ENCODE data around the gene CPT2. TPM values are rescaled to one million over a fixed set of nuclear protein-coding genes. Genes with fewer than 3 reads are reported as not detected.

Gene CPT2
- total RNA-seq, 4 donors from 2014 or later: 23.4 to 33.9 (median 27.5) TPM

- intact Hi-C loops (cut with DNase I): no loop called here
- Histone ChIP-seq H3K36me3 (peaks cover 59 to 79% of the 10 kb centered on the region in 2 donors), H3K4me1 (no peaks in the 10 kb centered on the region), H3K27ac (no peak overlapping the region), H3K4me3 (replicated peaks in 1 of 3) (no peak overlapping the region), H3K27me3 (no peaks in the 10 kb centered on the region), H3K9me3 (no peaks in the 10 kb centered on the region)
- 81 to 89% methylated on average over 4 of the region's 4 CpGs for WGBS, 2 donors
- no peak for DNase-seq
- TF ChIP-seq POLR2A (IDR thresholded peaks at IDR 0.05) (no peak), CTCF (IDR thresholded peaks at IDR 0.05) (no peak)
Measured at GRCh38 chr1:53260631-53261247, 64.1 kb downstream of the CPT2 start.

- Histone ChIP-seq H3K4me3 (replicated peaks in 1 of 3) (no peak overlapping the region), H3K27me3 (no peaks in the 10 kb centered on the region), H3K27ac (no peak overlapping the region), H3K36me3 (peaks cover 60 to 72% of the 10 kb centered on the region in 2 donors), H3K4me1 (no peaks in the 10 kb centered on the region), H3K9me3 (no peaks in the 10 kb centered on the region)
- DNase-seq: no peak
- WGBS, 2 donors: 96 to 100% methylated on average over 3 of the region's 3 CpGs
- TF ChIP-seq CTCF (IDR thresholded peaks at IDR 0.05) (no peak), POLR2A (IDR thresholded peaks at IDR 0.05) (no peak)
- intact Hi-C loops (cut with DNase I): no loop called here
Measured at GRCh38 chr1:53262000-53262399, 65.4 kb downstream of the CPT2 start.

Other genes starting within 250 kb of the CPT2 start
- 100 to 1,000 TPM in 2 of 4 donors, 10 to 100 TPM in 2; 80.8 to 125 (median 101) TPM for gene PODN, start 134.6 kb upstream of the CPT2 start, total RNA-seq
- under 1 TPM in 3 of 4 donors, not detected in 1; 0.13 to 0.33 (median 0.20) TPM for gene SLC1A7, start 54.2 kb upstream of the CPT2 start, total RNA-seq
- 10 to 100 TPM; 37.6 to 67.9 (median 56.7) TPM for gene CZIB, start 23.8 kb downstream of the CPT2 start, total RNA-seq
- gene MAGOH, start 41.7 kb downstream of the CPT2 start, total RNA-seq: 10 to 100 TPM; 16.8 to 61.9 (median 34.4) TPM
- gene LRP8, start 131.2 kb downstream of the CPT2 start, total RNA-seq: 100 to 1,000 TPM in 3 of 4 donors, 10 to 100 TPM in 1; 92.8 to 200 (median 143) TPM